B cell (primary cell): ENCODE results near the gene HOXA9.

ENCODE experiments used
- EZH2 ChIP-seq: IDR thresholded peaks from 2 replicates; pipeline ENCODE4 v1.6.1; 2012; ENCODE audit warnings: borderline replicate concordance, low read depth, mild to moderate bottlenecking, moderate library complexity, low read length; ENCODE audit not compliant: insufficient read depth, poor library complexity, severe bottlenecking
- TF ChIP-seq, protein P1 (sequence below): fragments of 200-600 bp; IDR thresholded peaks from one replicate; pipeline ENCODE4 v1.8.0; 2022; ENCODE audit warnings: antibody characterized with exemption, mild to moderate bottlenecking

DNA sequence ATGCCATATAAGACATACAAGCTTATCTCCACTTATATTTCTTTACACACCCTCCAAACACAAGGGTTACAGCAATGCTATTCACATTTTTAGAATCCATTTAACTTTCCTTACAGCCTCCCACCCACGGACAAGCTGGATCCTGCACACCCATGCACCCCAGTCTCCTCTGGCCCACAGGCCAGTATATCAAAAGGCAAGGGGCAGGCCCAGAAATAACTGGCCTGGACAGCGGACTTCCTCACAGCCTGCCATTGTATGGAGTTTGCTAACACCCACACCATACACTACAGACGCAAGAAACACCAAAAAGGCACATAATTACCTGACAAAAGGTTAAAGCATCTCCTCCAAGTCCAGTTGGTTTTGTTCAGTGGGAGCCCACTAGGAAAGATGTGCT lies 46.8 kb downstream of the HOXA9 start:
- TF ChIP-seq, protein P1, sequence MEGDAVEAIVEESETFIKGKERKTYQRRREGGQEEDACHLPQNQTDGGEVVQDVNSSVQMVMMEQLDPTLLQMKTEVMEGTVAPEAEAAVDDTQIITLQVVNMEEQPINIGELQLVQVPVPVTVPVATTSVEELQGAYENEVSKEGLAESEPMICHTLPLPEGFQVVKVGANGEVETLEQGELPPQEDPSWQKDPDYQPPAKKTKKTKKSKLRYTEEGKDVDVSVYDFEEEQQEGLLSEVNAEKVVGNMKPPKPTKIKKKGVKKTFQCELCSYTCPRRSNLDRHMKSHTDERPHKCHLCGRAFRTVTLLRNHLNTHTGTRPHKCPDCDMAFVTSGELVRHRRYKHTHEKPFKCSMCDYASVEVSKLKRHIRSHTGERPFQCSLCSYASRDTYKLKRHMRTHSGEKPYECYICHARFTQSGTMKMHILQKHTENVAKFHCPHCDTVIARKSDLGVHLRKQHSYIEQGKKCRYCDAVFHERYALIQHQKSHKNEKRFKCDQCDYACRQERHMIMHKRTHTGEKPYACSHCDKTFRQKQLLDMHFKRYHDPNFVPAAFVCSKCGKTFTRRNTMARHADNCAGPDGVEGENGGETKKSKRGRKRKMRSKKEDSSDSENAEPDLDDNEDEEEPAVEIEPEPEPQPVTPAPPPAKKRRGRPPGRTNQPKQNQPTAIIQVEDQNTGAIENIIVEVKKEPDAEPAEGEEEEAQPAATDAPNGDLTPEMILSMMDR, result no peak
- TF ChIP-seq EZH2, result no peak
